B cell (primary cell): ENCODE data around the gene MAGIX. TPM values are rescaled to one million over a fixed set of nuclear protein-coding genes. Genes with fewer than 3 reads are reported as not detected.
A peak's percentile ranks its signal among the peaks of the same experiment; 100 is the strongest.
"Not testable (repeated sequence)": the region's sequence is repeated elsewhere in the genome, so short reads cannot be mapped to it uniquely, and the experiment has no call there.

ENCODE experiments used
- ATAC-seq: fragments of 200-7000 bp; cut with Tn5 transposase; one replicate; pipeline ENCODE4 v1.10.0; 2021; ENCODE audit warnings: low read depth, mild to moderate bottlenecking, moderate number of reproducible peaks, moderate library complexity
- CTCF ChIA-PET: fragments of 350-600 bp; sonication (Branson Sonifier 250); formaldehyde crosslinking; loops from one replicate; lab custom pipeline; 2021; ENCODE audit warnings: antibody characterized with exemption, inconsistent platforms; lab: Charles Lee
- POLR2A ChIA-PET: fragments of 350-600 bp; sonication (Branson Sonifier 250); formaldehyde crosslinking; loops from one replicate; lab custom pipeline; 2021; ENCODE audit warnings: antibody characterized with exemption; lab: Charles Lee
- DNase-seq: peaks from one replicate; pipeline ENCODE4 v3.0.0; 2013
- H2AFZ ChIP-seq: 2 replicates; pipeline ENCODE4 v1.6.1; 2012; ENCODE audit warnings: mild to moderate bottlenecking, low read depth, low read length; ENCODE audit not compliant: insufficient read depth, poor library complexity, severe bottlenecking
- H3K27ac ChIP-seq, 2 donors: 1 replicate in 1 of 2; 2 replicates in 1 of 2; pipeline ENCODE4 v1.5.1; 2012 to 2013; ENCODE audit warnings: low read length in 2 of 2, mild to moderate bottlenecking in 2 of 2, moderate library complexity in 1 of 2
- H3K27me3 ChIP-seq, 4 experiments: fragments of 200-600 bp in 1 of 4; sonication (generic) in 1 of 4; replicated peaks in 1 of 4; 1 replicate in 2 of 4; 2 replicates in 2 of 4; pipeline versions ENCODE4 v1.6.1 to v1.7.0; 2013 to 2016; ENCODE audit warnings: low read length in 3 of 4, mild to moderate bottlenecking in 2 of 4, mixed read lengths in 1 of 4, moderate library complexity in 1 of 4; ENCODE audit not compliant: insufficient read depth in 4 of 4, control insufficient read depth in 3 of 4; ENCODE audit errors: control extremely low read depth in 1 of 4
- H3K36me3 ChIP-seq, 2 experiments: replicated peaks in 1 of 2; 1 replicate in 1 of 2; 2 replicates in 1 of 2; pipeline versions ENCODE4 v1.6.1 to v1.7.1; 2013; ENCODE audit warnings: low read length in 1 of 2; ENCODE audit not compliant: insufficient read depth in 2 of 2, control insufficient read depth in 1 of 2; ENCODE audit errors: control extremely low read depth in 1 of 2, extremely low read depth in 1 of 2
- H3K4me1 ChIP-seq, 2 donors: fragments of 200-600 bp in 1 of 2; sonication (generic) in 1 of 2; 1 replicate in 1 of 2; 2 replicates in 1 of 2; pipeline versions ENCODE4 v1.5.1 to v1.6.1; 2013 to 2017; ENCODE audit warnings: low read length in 2 of 2; ENCODE audit not compliant: control insufficient read depth in 2 of 2, insufficient read depth in 2 of 2
- H3K4me2 ChIP-seq: replicated peaks from 2 replicates; pipeline ENCODE3; 2012; ENCODE audit warnings: mild to moderate bottlenecking, low read depth, low read length; ENCODE audit not compliant: poor library complexity, severe bottlenecking
- H3K4me3 ChIP-seq, 5 experiments: fragments of 200-600 bp in 1 of 5; sonication (generic) in 1 of 5; 1 replicate in 3 of 5; 2 replicates in 2 of 5; pipeline versions ENCODE4 v1.5.1 to v1.7.0; 2011 to 2016; ENCODE audit warnings: low read length in 4 of 5, mild to moderate bottlenecking in 4 of 5, low read depth in 2 of 5, control low read depth in 1 of 5, moderate library complexity in 1 of 5; ENCODE audit not compliant: insufficient read depth in 1 of 5; ENCODE audit errors: control extremely low read depth in 1 of 5, extremely low read depth in 1 of 5
- H3K79me2 ChIP-seq: fragments of 200-600 bp; sonication (generic); one replicate; pipeline ENCODE4 v1.6.0; 2016; ENCODE audit warnings: low read length; ENCODE audit not compliant: control insufficient read depth, insufficient read depth
- H3K9ac ChIP-seq: fragments of 200-600 bp; sonication (generic); 2 replicates; pipeline ENCODE4 v1.6.1; 2017; ENCODE audit warnings: mild to moderate bottlenecking, low read length, moderate library complexity
- H3K9me3 ChIP-seq, 3 donors: one replicate each; pipeline versions ENCODE4 v1.6.1 to v1.7.1; 2013; ENCODE audit warnings: low read length in 2 of 3; ENCODE audit not compliant: control insufficient read depth in 2 of 3, insufficient read depth in 1 of 3; ENCODE audit errors: control extremely low read depth in 1 of 3
- H4K20me1 ChIP-seq: 2 replicates; pipeline ENCODE4 v1.6.0; 2012; ENCODE audit warnings: mild to moderate bottlenecking, low read length; ENCODE audit not compliant: insufficient read depth, control insufficient read depth, poor library complexity, severe bottlenecking
- H3K27ac Mint-ChIP-seq: one replicate; pipeline ENCODE4 v1.8.0; 2021; ENCODE audit warnings: mixed read lengths
- H3K27me3 Mint-ChIP-seq: one replicate; pipeline ENCODE4 v1.8.0; 2021; ENCODE audit warnings: mixed read lengths
- H3K4me1 Mint-ChIP-seq: one replicate; pipeline ENCODE4 v1.8.0; 2021; ENCODE audit warnings: mixed read lengths
- H3K4me3 Mint-ChIP-seq: one replicate; pipeline ENCODE4 v1.8.0; 2021; ENCODE audit warnings: mixed read lengths
- H3K9me3 Mint-ChIP-seq: one replicate; pipeline ENCODE4 v1.8.0; 2022; ENCODE audit warnings: mixed read lengths; ENCODE audit not compliant: insufficient read depth
- EZH2 ChIP-seq: IDR thresholded peaks from 2 replicates; pipeline ENCODE4 v1.6.1; 2012; ENCODE audit warnings: borderline replicate concordance, low read depth, mild to moderate bottlenecking, moderate library complexity, low read length; ENCODE audit not compliant: insufficient read depth, poor library complexity, severe bottlenecking
- WGBS: methylation state at CpG from one replicate; pipeline ENCODE4 v1.1.5; 2013; ENCODE audit warnings: missing lambda C conversion rate; ENCODE audit not compliant: insufficient coverage; 5-methylcytosine and 5-hydroxymethylcytosine counted together
- intact Hi-C: fragments of 100-400 bp; cut with micrococcal nuclease; formaldehyde crosslinking; loops from one replicate; pipeline ENCODE4 v1.10.0; 2022
- polyA plus RNA-seq: library from polyadenylated mRNA; depleted of rRNA; stranded (reverse); fragments of >200 nt; gene quantifications from 2 replicates; pipeline ENCODE4 v1.2.3, GENCODE V29; 2012
- total RNA-seq, 2 donors: library from RNA; stranded (reverse); fragments of 120-200 nt in 1 of 2; gene quantifications; 1 replicate in 1 of 2; 2 replicates in 1 of 2; pipeline versions ENCODE4 v1.2.3 to v1.2.4, GENCODE V29; 2013 to 2022
- TF ChIP-seq, protein P1 (sequence below): fragments of 200-600 bp; IDR thresholded peaks from one replicate; pipeline ENCODE4 v1.8.0; 2022; ENCODE audit warnings: antibody characterized with exemption, mild to moderate bottlenecking

The MAGIX gene
- total and polyA plus RNA-seq, 2 donors (not counting 1 experiment from before 2014, with no cell fraction given): 1.2 to 2.4 TPM

DNA sequence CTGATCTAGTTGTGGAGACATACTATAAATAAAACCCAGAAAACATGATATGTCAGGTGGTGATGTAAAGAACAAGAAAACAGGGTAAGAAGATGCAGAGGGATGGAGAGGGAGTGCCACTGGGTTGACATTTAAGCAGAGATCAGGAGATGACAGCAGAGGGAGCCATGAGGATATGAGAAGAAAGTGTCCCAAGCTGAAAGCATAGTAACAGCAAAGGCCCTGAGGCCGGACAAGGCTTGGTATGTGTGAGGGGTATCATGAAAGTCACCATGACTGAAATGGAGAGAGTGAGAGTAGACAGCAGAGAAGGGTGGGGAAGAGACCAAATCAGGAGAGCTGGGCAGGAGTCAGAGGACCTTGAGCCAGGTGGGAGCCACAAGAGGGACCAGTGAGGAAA is 42.5 kb upstream of the MAGIX start:
- Histone ChIP-seq H3K9me3 (no peaks in the 10 kb centered on the region), H3K27me3 (no peaks in the 10 kb centered on the region), H3K79me2 (peaks cover 17% of the 10 kb centered on the region), H2AFZ (no peak overlapping the region), H3K36me3 (peaks cover 0 to 30% of the 10 kb centered on the region in 2 experiments), H3K4me1 (peaks cover 4 to 18% of the 10 kb centered on the region in 2 donors), H4K20me1 (no peaks in the 10 kb centered on the region), H3K4me2 (no peak overlapping the region), H3K9ac (no peak overlapping the region), H3K27ac (no peak overlapping the region), H3K4me3 (no peak overlapping the region)
- TF ChIP-seq EZH2: no peak
- TF ChIP-seq, protein P1, sequence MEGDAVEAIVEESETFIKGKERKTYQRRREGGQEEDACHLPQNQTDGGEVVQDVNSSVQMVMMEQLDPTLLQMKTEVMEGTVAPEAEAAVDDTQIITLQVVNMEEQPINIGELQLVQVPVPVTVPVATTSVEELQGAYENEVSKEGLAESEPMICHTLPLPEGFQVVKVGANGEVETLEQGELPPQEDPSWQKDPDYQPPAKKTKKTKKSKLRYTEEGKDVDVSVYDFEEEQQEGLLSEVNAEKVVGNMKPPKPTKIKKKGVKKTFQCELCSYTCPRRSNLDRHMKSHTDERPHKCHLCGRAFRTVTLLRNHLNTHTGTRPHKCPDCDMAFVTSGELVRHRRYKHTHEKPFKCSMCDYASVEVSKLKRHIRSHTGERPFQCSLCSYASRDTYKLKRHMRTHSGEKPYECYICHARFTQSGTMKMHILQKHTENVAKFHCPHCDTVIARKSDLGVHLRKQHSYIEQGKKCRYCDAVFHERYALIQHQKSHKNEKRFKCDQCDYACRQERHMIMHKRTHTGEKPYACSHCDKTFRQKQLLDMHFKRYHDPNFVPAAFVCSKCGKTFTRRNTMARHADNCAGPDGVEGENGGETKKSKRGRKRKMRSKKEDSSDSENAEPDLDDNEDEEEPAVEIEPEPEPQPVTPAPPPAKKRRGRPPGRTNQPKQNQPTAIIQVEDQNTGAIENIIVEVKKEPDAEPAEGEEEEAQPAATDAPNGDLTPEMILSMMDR: no peak
- no peak overlapping the region for H3K27ac Mint-ChIP-seq
- no peak for DNase-seq
- intact Hi-C loops: loop anchor here (5.0 to 10.0 kb wide), 3 partner anchors 47 to 1465 kb away; partner anchors contain the start of genes ELK1, OTUD5 and UXT
- CTCF ChIA-PET: interaction anchor here (1.4 kb wide), 1 partner anchor 58 kb away, joined by 3 read pairs; no protein-coding TSS in a partner anchor
- H3K4me3 Mint-ChIP-seq: peak overlapping the region; percentile 0
- POLR2A ChIA-PET: no interaction called here
- H3K9me3 Mint-ChIP-seq: no peaks in the 10 kb centered on the region
- no peak for ATAC-seq
- no CpG with 5 or more reads among the region's 1 CpG for WGBS
- H3K4me1 Mint-ChIP-seq: peaks cover 29% of the 10 kb centered on the region
- H3K27me3 Mint-ChIP-seq: no peaks in the 10 kb centered on the region

DNA sequence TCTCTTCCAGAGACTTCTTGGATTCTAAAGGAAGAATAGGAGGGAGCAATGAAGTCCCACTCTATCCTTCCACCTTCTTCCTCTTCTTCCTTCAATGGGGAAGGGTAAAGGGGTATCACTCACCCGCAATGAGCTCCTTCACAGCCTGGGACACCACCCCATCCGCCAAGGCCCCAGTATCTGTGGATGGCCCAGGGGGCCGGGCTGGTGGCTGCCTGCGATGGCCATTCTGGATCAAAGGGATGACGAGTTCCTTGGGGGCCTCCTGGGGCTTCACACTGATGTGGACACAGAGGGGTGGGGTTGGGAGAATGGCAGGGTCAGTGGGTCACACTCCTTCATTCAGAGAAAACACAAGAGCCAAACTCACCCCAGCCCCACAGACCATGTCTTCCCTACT is 40.1 kb upstream of the MAGIX start:
- Histone ChIP-seq H3K9ac (no peak overlapping the region), H3K4me1 (peaks cover 4 to 14% of the 10 kb centered on the region in 2 donors), H4K20me1 (no peaks in the 10 kb centered on the region), H3K79me2 (peaks cover 17% of the 10 kb centered on the region), H3K9me3 (no peaks in the 10 kb centered on the region), H2AFZ (no peak overlapping the region), H3K4me3 (peak overlapping the region in 3 of 5 experiments; percentile 71 to 76 (median 74)), H3K4me2 (peak overlapping the region; percentile 77), H3K36me3 (peaks cover 0 to 12% of the 10 kb centered on the region in 2 experiments), H3K27me3 (no peaks in the 10 kb centered on the region), H3K27ac (no peak overlapping the region)
- Mint-ChIP-seq H3K27ac (no peak overlapping the region), H3K27me3 (no peaks in the 10 kb centered on the region), H3K9me3 (no peaks in the 10 kb centered on the region), H3K4me1 (peaks cover 25% of the 10 kb centered on the region), H3K4me3 (peak overlapping the region; percentile 93)
- WGBS: no CpG with 5 or more reads among the region's 5 CpGs
- ChIA-PET CTCF (no interaction called here), POLR2A (no interaction called here)
- no peak for DNase-seq
- TF ChIP-seq EZH2: no peak
- TF ChIP-seq, protein P1: no peak
- ATAC-seq: no peak
- intact Hi-C loops: loop anchor here (5.0 to 10.0 kb wide), 3 partner anchors 45 to 1468 kb away; partner anchors contain the start of genes ELK1, OTUD5 and UXT

DNA sequence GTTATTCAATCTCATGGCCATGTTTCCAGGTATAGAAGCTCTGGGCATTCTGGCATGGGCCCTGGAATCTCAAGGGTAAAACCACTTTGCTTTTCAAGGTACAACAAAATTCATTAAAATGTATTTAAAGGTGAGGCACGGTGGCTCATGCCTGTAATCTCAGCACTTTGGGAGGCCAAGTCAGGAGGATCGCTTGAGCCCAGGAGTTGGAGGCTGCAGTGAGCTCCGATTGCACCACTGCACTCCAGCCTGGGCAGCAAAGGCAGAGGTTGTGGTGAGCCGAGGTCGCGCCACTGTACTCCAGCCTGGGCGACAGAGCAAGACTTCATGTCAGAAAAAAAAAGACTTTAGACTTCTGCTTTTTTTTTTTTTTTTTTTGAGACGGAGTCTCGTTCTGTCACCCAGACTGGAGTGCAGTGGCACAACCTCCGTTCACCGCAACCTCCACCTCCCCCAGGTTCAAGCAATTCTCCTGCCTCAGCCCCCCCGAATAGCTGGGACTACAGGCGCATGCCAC is 34.8 kb upstream of the MAGIX start:
- H3K9me3 Mint-ChIP-seq, H3K4me2 ChIP-seq, H4K20me1 ChIP-seq, H3K27me3 ChIP-seq, ATAC-seq, DNase-seq, H3K4me3 ChIP-seq, H3K36me3 ChIP-seq, H3K4me3 Mint-ChIP-seq, H3K27me3 Mint-ChIP-seq, H3K9ac ChIP-seq, H3K27ac ChIP-seq, H3K27ac Mint-ChIP-seq, H3K9me3 ChIP-seq, H2AFZ ChIP-seq: not testable (repeated sequence)
- H3K4me1 Mint-ChIP-seq: peaks cover 13% of the 10 kb centered on the region
- WGBS: no CpG with 5 or more reads among the region's 13 CpGs
- CTCF ChIA-PET: interaction anchor here (1.2 kb wide), 1 partner anchor 28 kb away, joined by 3 read pairs; no protein-coding TSS in a partner anchor
- Histone ChIP-seq H3K79me2 (peaks cover 10% of the 10 kb centered on the region), H3K4me1 (peaks cover 3 to 12% of the 10 kb centered on the region in 2 donors)
- intact Hi-C loops: loop anchor here (10.0 kb wide), 1 partner anchor 1473 kb away; the partner anchor contains the start of genes ELK1 and UXT
- POLR2A ChIA-PET: interaction anchor here (0.7 kb wide), 1 partner anchor 167 kb away, joined by 5 read pairs; no protein-coding TSS in a partner anchor
